GM18517 (cell line): ENCODE measurements around the gene RAPGEF2.
A peak's percentile ranks its signal among the peaks of the same experiment; 100 is the strongest.
"Not testable (repeated sequence)": the region's sequence is repeated elsewhere in the genome, so short reads cannot be mapped to it uniquely, and the experiment has no call there.

Experiments used
- ATAC-seq: cut with Tn5 transposase; IDR thresholded peaks from one replicate; pipeline ENCODE4 v1.9.1; 2021; ENCODE audit warnings: mild to moderate bottlenecking, moderate library complexity; ENCODE audit not compliant: unreplicated experiment

Gene RAPGEF2

GRCh38 chr4:159158083-159158617 lies 55.3 kb downstream of the RAPGEF2 start:
- no peak for ATAC-seq

- no peak for ATAC-seq
Observed at GRCh38 chr4:159158985-159159384, 56.1 kb downstream of the RAPGEF2 start.

- no peak for ATAC-seq
Observed at GRCh38 chr4:159159611-159160010, 56.7 kb downstream of the RAPGEF2 start.

- ATAC-seq: no peak
Observed at GRCh38 chr4:159160242-159160641, 57.4 kb downstream of the RAPGEF2 start.

GRCh38 chr4:159161436-159161835 lies 58.6 kb downstream of the RAPGEF2 start:
- ATAC-seq: not testable (repeated sequence)

GRCh38 chr4:159162576-159162975 lies 59.7 kb downstream of the RAPGEF2 start:
- ATAC-seq: no peak

- ATAC-seq: no peak
Observed at GRCh38 chr4:159163521-159163920, 60.6 kb downstream of the RAPGEF2 start.

GRCh38 chr4:159169404-159170302 lies 66.8 kb downstream of the RAPGEF2 start:
- peak; percentile 82 for ATAC-seq

- no peak for ATAC-seq
Observed at GRCh38 chr4:159171287-159171686, 68.4 kb downstream of the RAPGEF2 start.

- no peak for ATAC-seq
Observed at GRCh38 chr4:159173886-159174285, 71.0 kb downstream of the RAPGEF2 start.

GRCh38 chr4:159174645-159175084 lies 71.8 kb downstream of the RAPGEF2 start:
- ATAC-seq: no peak

GRCh38 chr4:159175085-159175988 lies 72.5 kb downstream of the RAPGEF2 start:
- peak; percentile 58 for ATAC-seq

GRCh38 chr4:159175989-159176375 lies 73.1 kb downstream of the RAPGEF2 start:
- ATAC-seq: no peak

GRCh38 chr4:159177265-159178150 lies 74.6 kb downstream of the RAPGEF2 start:
- ATAC-seq: peak; percentile 45

GRCh38 chr4:159178151-159178546 lies 75.3 kb downstream of the RAPGEF2 start:
- no peak for ATAC-seq

- no peak for ATAC-seq
Observed at GRCh38 chr4:159178979-159179969, 76.4 kb downstream of the RAPGEF2 start.

GRCh38 chr4:159183885-159184605 lies 81.2 kb downstream of the RAPGEF2 start:
- ATAC-seq: not testable (repeated sequence)

GRCh38 chr4:159185591-159186023 lies 82.7 kb downstream of the RAPGEF2 start:
- peak; percentile 47 for ATAC-seq
